ENCODE data around the gene CACYBP. TPM values are rescaled to one million over a fixed set of nuclear protein-coding genes. Genes with fewer than 3 reads are reported as not detected.

CACYBP gene
- total and polyA plus RNA-seq, 2 experiments from 2014 or later, result 143 to 167 TPM

DNA sequence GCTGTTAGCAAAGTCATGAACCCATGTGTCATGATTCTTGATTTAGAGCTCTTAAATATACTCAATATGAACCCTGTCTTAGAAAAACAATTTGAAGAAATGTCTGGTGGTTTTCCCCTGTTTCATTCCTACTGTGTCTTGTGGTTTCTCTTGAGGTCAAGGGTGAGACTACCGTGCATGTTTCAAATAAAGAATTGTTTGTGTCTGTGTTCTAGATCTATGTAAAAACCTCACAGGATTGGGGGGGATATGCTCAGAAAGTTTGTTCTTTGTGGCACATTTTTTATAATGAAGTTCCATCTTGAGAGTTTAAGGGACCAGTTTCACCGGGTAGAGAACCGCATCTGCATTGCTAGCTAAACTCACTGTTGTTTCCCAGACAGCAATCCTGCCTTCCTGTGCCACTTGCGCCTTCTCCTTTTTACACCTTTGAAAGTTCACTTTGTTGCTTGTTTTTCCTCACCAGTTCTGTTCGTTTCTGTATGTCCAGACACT is 30.9 kb upstream of the CACYBP start:
- TF ChIP-seq, protein P1, sequence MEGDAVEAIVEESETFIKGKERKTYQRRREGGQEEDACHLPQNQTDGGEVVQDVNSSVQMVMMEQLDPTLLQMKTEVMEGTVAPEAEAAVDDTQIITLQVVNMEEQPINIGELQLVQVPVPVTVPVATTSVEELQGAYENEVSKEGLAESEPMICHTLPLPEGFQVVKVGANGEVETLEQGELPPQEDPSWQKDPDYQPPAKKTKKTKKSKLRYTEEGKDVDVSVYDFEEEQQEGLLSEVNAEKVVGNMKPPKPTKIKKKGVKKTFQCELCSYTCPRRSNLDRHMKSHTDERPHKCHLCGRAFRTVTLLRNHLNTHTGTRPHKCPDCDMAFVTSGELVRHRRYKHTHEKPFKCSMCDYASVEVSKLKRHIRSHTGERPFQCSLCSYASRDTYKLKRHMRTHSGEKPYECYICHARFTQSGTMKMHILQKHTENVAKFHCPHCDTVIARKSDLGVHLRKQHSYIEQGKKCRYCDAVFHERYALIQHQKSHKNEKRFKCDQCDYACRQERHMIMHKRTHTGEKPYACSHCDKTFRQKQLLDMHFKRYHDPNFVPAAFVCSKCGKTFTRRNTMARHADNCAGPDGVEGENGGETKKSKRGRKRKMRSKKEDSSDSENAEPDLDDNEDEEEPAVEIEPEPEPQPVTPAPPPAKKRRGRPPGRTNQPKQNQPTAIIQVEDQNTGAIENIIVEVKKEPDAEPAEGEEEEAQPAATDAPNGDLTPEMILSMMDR (IDR thresholded peaks at IDR 0.05; ENCODE audit: low read depth, low read length), result no peak
- Histone ChIP-seq H3K27ac (no peak overlapping the region), H3K4me1 (ENCODE audit: low read depth) (no peaks in the 10 kb centered on the region), H3K27me3 (no peaks in the 10 kb centered on the region), H3K9me3 (ENCODE audit: low read depth) (no peaks in the 10 kb centered on the region), H3K36me3 (no peaks in the 10 kb centered on the region), H3K4me3 (no peak overlapping the region)
- peak in 1 of 2 donors; percentile 77 for DNase-seq (ENCODE audit: low read depth in 1 of 2, low spot score in 1 of 2)

DNA sequence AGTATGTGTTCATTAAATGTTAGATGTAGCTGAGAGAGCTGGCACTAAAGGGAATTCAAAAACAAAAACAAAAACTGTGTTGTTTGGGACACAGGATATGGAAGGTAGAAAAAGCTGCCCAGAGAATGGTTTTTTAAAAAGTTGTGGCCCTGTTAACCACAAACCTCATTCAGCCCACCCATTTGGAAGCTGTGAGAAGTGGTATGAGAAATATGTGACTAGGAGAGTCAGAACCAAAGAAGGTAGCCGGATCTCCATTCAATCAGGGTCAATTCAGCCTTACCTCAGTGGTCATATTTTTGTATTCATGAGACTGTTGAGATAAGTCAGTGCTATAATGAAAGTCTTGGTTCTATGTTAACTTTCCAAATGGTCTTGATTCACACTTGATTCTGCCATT is 29.8 kb upstream of the CACYBP start:
- no peaks in the 10 kb centered on the region for H3K9me3 ChIP-seq (ENCODE audit: low read depth)
- TF ChIP-seq, protein P1 (IDR thresholded peaks at IDR 0.05; ENCODE audit: low read depth, low read length), result no peak
- H3K4me3 ChIP-seq, result no peak overlapping the region
- no peaks in the 10 kb centered on the region for H3K36me3 ChIP-seq
- H3K27me3 ChIP-seq, result no peaks in the 10 kb centered on the region
- no peak for DNase-seq (ENCODE audit: low read depth in 1 of 2, low spot score in 1 of 2)
- H3K4me1 ChIP-seq (ENCODE audit: low read depth), result no peaks in the 10 kb centered on the region
- H3K27ac ChIP-seq, result no peak overlapping the region

DNA sequence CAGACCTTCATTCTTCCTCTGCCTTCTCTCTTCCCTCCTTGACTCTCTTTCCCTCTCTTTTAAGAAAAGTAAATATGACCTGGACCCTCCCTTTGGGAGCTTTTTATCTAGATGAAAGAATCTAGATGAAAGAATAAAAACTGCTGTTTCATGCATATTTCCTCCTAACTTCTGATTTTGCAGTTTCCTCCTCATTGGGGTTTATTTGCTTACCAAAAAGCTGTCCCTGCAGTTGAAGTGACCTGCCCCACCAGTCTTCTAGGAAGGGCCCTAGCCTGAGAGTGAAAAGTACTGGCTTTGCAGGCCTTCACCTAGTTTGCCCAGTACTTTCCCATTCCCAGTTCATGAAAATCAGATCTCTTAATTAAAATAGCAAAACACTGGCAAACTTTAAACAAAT is 28.3 kb upstream of the CACYBP start:
- no peak overlapping the region for H3K27ac ChIP-seq
- no peaks in the 10 kb centered on the region for H3K27me3 ChIP-seq
- no peak for DNase-seq (ENCODE audit: low read depth in 1 of 2, low spot score in 1 of 2)
- H3K9me3 ChIP-seq (ENCODE audit: low read depth), result no peaks in the 10 kb centered on the region
- H3K4me1 ChIP-seq (ENCODE audit: low read depth), result no peaks in the 10 kb centered on the region
- no peak overlapping the region for H3K4me3 ChIP-seq
- no peaks in the 10 kb centered on the region for H3K36me3 ChIP-seq
- TF ChIP-seq, protein P1 (IDR thresholded peaks at IDR 0.05; ENCODE audit: low read depth, low read length), result no peak

DNA sequence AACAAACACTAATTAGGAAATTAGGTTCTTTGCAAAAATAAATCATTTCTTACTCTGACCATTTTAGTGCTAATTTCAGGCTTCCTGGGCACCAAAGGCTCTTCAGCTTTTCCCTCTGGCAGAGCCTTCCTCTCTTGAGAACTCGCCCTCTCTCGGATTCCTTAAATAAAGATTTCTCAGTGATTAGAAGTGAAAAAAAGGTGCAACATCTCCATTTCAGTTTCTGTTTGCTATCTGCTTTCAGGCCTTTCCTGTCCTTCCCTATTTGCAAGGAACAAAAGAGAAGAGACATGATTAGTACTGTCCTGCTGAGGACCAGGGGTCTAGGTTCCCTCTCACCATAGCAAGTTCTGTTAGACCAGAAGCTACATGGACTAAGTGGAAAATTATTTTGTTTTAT is 27.8 kb upstream of the CACYBP start:
- TF ChIP-seq, protein P1 (IDR thresholded peaks at IDR 0.05; ENCODE audit: low read depth, low read length), result no peak
- no peaks in the 10 kb centered on the region for H3K36me3 ChIP-seq
- no peaks in the 10 kb centered on the region for H3K9me3 ChIP-seq (ENCODE audit: low read depth)
- no peaks in the 10 kb centered on the region for H3K4me1 ChIP-seq (ENCODE audit: low read depth)
- no peak for DNase-seq (ENCODE audit: low read depth in 1 of 2, low spot score in 1 of 2)
- no peaks in the 10 kb centered on the region for H3K27me3 ChIP-seq
- H3K4me3 ChIP-seq, result no peak overlapping the region
- H3K27ac ChIP-seq, result no peak overlapping the region

DNA sequence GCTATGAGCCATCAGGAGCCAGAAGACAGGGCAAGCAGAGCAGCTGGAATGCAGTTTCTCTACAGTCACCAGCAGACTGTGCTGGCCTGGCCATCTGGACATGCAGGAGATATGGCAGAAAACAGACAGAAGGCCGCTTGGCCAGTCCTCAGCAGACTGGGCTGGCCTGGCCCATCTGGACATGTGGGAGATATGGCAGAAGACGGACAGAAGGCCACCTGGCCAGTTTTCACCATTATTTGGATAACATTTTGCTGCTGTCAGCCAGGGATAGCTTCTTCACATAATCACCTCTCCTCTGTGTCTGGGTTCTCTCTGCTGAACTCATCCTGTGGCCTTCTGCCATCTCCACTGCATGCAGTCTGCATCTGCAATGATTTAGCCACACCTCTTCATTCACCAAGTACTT is 25.0 kb upstream of the CACYBP start:
- no peaks in the 10 kb centered on the region for H3K4me1 ChIP-seq (ENCODE audit: low read depth)
- TF ChIP-seq, protein P1 (IDR thresholded peaks at IDR 0.05; ENCODE audit: low read depth, low read length), result no peak
- H3K27me3 ChIP-seq, result no peaks in the 10 kb centered on the region
- no peak overlapping the region for H3K27ac ChIP-seq
- H3K9me3 ChIP-seq (ENCODE audit: low read depth), result no peaks in the 10 kb centered on the region
- no peaks in the 10 kb centered on the region for H3K36me3 ChIP-seq
- DNase-seq (ENCODE audit: low read depth in 1 of 2, low spot score in 1 of 2), result no peak
- no peak overlapping the region for H3K4me3 ChIP-seq

DNA sequence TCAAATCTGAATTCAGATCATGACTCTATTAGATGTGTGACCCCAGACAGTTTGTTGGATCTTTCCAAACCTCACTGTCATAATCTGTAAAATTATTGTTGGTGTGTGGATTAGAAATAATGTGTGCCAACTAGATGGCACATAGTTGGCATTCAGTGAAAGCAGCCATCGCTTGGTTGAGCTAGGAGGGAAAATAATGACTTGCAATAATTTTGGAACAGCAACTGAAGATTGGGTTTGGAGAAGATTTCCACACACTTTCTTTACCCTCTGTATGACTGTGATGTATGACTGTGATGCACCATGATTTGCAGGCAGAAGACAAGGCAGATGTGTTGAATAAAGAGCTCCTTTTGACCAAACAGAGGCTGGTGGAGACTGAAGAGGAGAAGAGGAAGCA is 24.0 kb upstream of the CACYBP start:
- H3K4me1 ChIP-seq (ENCODE audit: low read depth), result no peaks in the 10 kb centered on the region
- no peak for DNase-seq (ENCODE audit: low read depth in 1 of 2, low spot score in 1 of 2)
- TF ChIP-seq, protein P1 (IDR thresholded peaks at IDR 0.05; ENCODE audit: low read depth, low read length), result no peak

More for the DNA sequence above, 24.0 kb upstream of the CACYBP start:
- Histone ChIP-seq H3K27ac (no peak overlapping the region), H3K36me3 (no peaks in the 10 kb centered on the region), H3K9me3 (ENCODE audit: low read depth) (no peaks in the 10 kb centered on the region), H3K27me3 (no peaks in the 10 kb centered on the region), H3K4me3 (no peak overlapping the region)

Data from cardiac muscle cell (in vitro differentiated cells and primary cell).